ENCODE data around the gene MACROD1.
A peak's percentile ranks its signal among the peaks of the same experiment; 100 is the strongest.

The MACROD1 gene

GRCh38 chr11:64186492-64187165 is 20.7 kb upstream of the MACROD1 start:
- TF ChIP-seq CTCF (IDR thresholded peaks at IDR 0.05; ENCODE audit: extremely low read depth, insufficient read depth, missing control alignments) = no peak
- in situ Hi-C loops (cut with MboI; ENCODE audit: low pct_unique_long_range_greater_than_20kb, low sequenced_read_pairs, unreplicated experiment) = no loop called here
- DNase-seq (ENCODE audit: low spot score) = no peak

DNA sequence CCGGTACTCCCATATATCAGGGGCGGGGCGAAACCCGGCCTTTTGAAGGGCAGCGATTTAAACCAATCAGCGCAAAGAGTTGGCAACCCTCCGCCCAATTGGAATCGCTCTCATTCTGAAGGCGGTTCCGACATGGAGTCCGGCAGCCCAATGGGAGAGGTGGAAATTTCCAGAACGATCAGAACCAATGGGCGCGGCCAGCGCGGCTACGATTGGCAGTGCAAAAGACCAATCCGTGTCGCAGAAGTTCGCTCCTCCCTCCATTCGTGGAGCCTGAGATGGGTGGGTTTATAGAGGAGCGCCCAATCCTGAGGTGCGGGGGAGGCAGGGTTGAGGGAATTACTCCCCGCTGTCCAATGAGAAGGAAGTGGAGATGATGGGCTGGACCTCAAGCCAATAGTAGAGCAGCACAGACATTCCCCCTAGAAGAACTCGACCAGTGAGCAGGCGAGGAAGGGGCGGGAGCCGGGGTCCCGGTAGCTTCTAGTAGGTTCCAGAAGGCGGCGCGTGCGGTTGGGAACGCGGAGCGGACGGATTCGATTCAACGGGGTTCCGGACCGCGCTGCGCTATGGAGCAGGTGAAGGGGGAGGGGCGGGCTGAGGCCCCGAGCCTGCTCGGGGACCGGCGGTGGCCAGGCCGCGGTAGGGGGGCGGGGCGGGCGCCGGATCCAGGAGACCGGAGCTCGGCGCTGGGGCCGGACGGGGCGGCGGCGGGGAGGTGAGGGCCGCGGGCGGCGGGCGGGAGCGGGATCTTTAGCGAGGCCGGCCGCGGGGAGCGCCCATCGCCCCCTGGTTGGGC is 20.0 kb upstream of the MACROD1 start, which contains the start of gene STIP1:
STIP1 (plus strand) TSS at position 479 of the 799 bp plus-strand sequence; CDS start at position 570, 91 bp downstream.
- peak; percentile 43 for TF ChIP-seq CTCF (IDR thresholded peaks at IDR 0.05; ENCODE audit: extremely low read depth, insufficient read depth, missing control alignments)
- in situ Hi-C loops (cut with MboI; ENCODE audit: low pct_unique_long_range_greater_than_20kb, low sequenced_read_pairs, unreplicated experiment) = no loop called here
- DNase-seq (ENCODE audit: low spot score) = peak; percentile 99

GRCh38 chr11:64185175-64185692 is 19.3 kb upstream of the MACROD1 start:
- in situ Hi-C loops (cut with MboI; ENCODE audit: low pct_unique_long_range_greater_than_20kb, low sequenced_read_pairs, unreplicated experiment) = no loop called here
- TF ChIP-seq CTCF (IDR thresholded peaks at IDR 0.05; ENCODE audit: extremely low read depth, insufficient read depth, missing control alignments) = no peak
- peak; percentile 63 for DNase-seq (ENCODE audit: low spot score)

DNA sequence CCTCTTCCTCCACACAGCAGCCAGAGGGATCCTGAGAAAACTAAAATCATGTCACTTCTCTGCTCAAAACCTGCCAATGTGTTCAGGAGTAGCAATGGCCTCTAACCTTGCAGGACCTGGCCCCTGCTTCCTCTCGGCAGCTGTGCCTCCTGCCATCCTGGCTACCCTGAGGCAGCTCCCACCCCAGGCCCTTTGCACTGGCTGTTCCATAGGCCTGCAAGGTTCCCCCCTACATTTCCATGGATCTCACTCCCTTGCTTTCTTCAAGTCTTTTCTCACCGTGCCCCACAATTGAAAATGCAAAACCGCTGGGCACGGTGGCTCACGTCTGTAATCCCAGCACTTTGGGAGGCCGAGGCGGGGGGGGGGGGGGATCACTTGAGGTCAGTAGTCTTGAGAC is 18.0 kb upstream of the MACROD1 start:
- DNase-seq (ENCODE audit: low spot score) = no peak
- TF ChIP-seq CTCF (IDR thresholded peaks at IDR 0.05; ENCODE audit: extremely low read depth, insufficient read depth, missing control alignments) = no peak
- in situ Hi-C loops (cut with MboI; ENCODE audit: low pct_unique_long_range_greater_than_20kb, low sequenced_read_pairs, unreplicated experiment) = no loop called here

DNA sequence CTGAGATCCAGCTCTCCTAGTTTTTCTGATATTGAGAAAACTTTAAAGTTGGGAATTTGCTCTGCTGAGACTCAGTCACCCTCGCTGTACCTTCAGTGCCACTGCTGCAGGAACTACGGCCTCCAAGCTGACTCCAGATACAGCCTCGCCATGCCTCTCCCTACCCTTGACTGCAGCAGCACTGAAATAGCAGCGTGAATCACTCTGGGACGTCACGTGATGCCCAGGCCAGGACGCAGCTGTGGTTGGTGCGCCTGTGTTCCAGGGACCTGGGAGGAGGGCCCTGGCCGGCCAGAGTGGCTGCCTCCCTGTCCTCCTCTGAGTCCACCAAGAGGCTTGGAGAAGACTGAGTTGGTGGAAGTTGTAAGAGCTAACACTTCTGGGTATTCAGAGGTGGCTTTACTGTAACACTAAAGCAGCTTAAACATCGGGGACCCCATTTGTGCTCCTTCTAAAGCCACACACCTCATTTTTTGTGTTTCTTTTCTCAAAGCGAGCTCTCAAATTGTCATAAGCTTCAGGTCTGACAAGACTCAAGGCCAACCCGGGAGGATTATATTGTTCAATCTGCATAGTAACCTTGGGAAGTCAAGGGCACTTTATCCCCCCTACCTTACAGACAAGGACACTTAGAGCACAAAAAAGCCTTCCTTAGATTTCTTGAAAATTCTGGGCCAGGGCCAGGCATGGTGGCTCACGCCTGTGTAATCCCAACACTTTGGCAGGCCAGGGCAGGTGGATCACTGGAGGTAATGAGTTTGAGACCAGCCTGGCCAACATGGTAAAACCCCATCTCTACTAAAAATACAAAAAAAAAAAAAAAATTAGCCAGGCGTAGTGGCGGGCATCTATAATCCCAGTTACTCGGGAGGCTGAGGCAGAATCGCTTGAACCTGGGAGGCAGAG is 15.8 kb upstream of the MACROD1 start:
- TF ChIP-seq CTCF (IDR thresholded peaks at IDR 0.05; ENCODE audit: extremely low read depth, insufficient read depth, missing control alignments) = no peak
- peak; percentile 60 for DNase-seq (ENCODE audit: low spot score)
- in situ Hi-C loops (cut with MboI; ENCODE audit: low pct_unique_long_range_greater_than_20kb, low sequenced_read_pairs, unreplicated experiment) = no loop called here

- DNase-seq (ENCODE audit: low spot score) = no peak
- in situ Hi-C loops (cut with MboI; ENCODE audit: low pct_unique_long_range_greater_than_20kb, low sequenced_read_pairs, unreplicated experiment) = no loop called here
- TF ChIP-seq CTCF (IDR thresholded peaks at IDR 0.05; ENCODE audit: extremely low read depth, insufficient read depth, missing control alignments) = no peak
Observed at GRCh38 chr11:64180891-64181290, 15.0 kb upstream of the MACROD1 start.
